PC-3 (cell line): ENCODE data around the gene CTNNA2.

Experiments used
- EZH2 ChIP-seq: fragments of 300-600 bp; sonication (generic); IDR thresholded peaks from one replicate; pipeline ENCODE4 v1.6.1; 2017; ENCODE audit warnings: antibody characterized with exemption, mild to moderate bottlenecking, low read length; ENCODE audit not compliant: unreplicated experiment
- TF ChIP-seq, protein P1 (sequence below): fragments of 300-600 bp; sonication (generic); conservative IDR thresholded peaks from 2 replicates; pipeline ENCODE4 v1.5.1; 2017; ENCODE audit warnings: antibody characterized with exemption, low read depth, mild to moderate bottlenecking, low read length

DNA sequence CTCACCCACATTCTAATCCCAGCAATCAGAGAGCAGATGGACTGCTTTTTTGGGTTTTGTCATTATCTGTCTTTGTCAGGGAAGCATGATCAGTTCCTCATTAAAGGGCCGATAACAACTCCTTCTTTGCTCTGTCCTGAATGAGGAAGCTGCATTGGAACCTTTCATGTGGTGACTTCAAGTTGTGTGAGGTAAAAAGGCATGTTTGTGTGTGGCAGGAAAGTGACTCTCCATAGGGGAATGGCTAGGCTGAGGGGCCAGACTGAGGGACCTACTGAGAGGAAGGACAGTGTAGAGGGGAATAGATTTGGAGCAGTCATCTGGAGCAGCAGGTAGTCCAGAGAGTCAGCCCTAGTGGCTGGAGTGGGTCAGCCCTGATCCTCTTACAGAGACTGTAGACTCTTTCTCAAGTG is 815.3 kb downstream of the CTNNA2 start:
- TF ChIP-seq, protein P1, sequence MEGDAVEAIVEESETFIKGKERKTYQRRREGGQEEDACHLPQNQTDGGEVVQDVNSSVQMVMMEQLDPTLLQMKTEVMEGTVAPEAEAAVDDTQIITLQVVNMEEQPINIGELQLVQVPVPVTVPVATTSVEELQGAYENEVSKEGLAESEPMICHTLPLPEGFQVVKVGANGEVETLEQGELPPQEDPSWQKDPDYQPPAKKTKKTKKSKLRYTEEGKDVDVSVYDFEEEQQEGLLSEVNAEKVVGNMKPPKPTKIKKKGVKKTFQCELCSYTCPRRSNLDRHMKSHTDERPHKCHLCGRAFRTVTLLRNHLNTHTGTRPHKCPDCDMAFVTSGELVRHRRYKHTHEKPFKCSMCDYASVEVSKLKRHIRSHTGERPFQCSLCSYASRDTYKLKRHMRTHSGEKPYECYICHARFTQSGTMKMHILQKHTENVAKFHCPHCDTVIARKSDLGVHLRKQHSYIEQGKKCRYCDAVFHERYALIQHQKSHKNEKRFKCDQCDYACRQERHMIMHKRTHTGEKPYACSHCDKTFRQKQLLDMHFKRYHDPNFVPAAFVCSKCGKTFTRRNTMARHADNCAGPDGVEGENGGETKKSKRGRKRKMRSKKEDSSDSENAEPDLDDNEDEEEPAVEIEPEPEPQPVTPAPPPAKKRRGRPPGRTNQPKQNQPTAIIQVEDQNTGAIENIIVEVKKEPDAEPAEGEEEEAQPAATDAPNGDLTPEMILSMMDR = no peak
- TF ChIP-seq EZH2 = no peak
